ENCODE results near the gene DDX24. TPM values are rescaled to one million over a fixed set of nuclear protein-coding genes. Genes with fewer than 3 reads are reported as not detected.

DDX24 gene
- total and polyA plus RNA-seq, 9 of the 15 experiments (the other 6 are each of a cell fraction or from before 2014, with no cell fraction given), result 82.4 to 175 (median 122) TPM

DNA sequence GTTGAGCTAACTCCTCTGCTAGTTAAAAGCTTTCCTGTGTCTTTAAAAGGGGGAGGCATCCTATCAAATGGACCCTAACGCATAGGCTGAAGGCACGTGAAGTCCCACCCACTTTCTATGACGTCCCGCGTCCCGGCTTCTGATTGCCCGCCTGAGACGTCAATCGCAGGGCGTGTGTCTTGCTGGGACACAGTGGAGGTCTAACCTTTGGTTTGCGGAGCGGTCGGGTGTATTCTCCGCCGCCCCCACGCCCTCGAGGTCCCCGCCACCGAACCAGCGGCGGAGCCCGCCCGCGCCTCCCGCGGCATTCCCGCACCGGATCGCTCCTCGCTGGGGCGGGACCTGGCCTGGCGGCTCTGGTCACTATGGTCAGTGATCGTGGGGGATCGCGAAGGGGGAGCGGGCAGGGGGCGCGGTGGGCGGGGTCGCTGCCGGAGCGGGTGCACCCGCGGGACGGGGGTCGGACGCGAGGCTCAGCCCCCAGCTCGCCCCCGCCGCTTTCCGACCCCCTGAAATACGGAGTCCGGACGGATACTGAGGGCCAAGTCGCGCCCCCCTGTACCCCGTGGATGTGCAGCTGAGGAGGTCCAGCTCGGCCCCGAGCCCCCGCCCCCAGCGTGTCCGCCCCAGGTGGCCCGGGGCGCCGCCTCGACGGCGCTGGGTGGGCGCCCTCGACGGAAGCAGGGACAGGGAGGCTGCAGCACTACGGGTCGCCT lies 54.7 kb downstream of the DDX24 start, which contains the start of gene OTUB2 (continued):
- TF ChIP-seq, protein P1, sequence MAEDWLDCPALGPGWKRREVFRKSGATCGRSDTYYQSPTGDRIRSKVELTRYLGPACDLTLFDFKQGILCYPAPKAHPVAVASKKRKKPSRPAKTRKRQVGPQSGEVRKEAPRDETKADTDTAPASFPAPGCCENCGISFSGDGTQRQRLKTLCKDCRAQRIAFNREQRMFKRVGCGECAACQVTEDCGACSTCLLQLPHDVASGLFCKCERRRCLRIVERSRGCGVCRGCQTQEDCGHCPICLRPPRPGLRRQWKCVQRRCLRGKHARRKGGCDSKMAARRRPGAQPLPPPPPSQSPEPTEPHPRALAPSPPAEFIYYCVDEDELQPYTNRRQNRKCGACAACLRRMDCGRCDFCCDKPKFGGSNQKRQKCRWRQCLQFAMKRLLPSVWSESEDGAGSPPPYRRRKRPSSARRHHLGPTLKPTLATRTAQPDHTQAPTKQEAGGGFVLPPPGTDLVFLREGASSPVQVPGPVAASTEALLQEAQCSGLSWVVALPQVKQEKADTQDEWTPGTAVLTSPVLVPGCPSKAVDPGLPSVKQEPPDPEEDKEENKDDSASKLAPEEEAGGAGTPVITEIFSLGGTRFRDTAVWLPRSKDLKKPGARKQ (CRISPR knock-in tag; IDR thresholded peaks at IDR 0.05), result no peak
- TF ChIP-seq PYGO2 (tag; IDR thresholded peaks at IDR 0.05) (no peak), SMARCB1 (IDR thresholded peaks at IDR 0.05; ENCODE audit: insufficient read length, low read depth) (no peak), YY1 (IDR thresholded peaks at IDR 0.05; ENCODE audit: borderline replicate concordance in 1 of 3, control insufficient read depth in 1 of 3, extremely low read depth in 1 of 3, insufficient read depth in 3 of 3, insufficient read length in 1 of 3, insufficient replicate concordance in 2 of 3, low read depth in 1 of 3, low read length in 2 of 3) (no peak), CBFA2T2 (conservative IDR thresholded peaks at IDR 0.05) (no peak), ZNF764 (CRISPR knock-in tag; IDR thresholded peaks at IDR 0.05; ENCODE audit: low read depth) (no peak), ELF1 (tag; IDR thresholded peaks at IDR 0.05) (no peak), NCOR1 (IDR thresholded peaks at IDR 0.05) (no peak), EP400 (IDR thresholded peaks at IDR 0.05) (no peak), HDAC6 (IDR thresholded peaks at IDR 0.05; ENCODE audit: low read depth, low read length) (no peak), MEF2D (tag; conservative IDR thresholded peaks at IDR 0.05; ENCODE audit: low read depth) (no peak), ZNF121 (CRISPR knock-in tag; conservative IDR thresholded peaks at IDR 0.05) (no peak), ZNF282 (CRISPR knock-in tag; IDR thresholded peaks at IDR 0.05) (no peak)
- TF ChIP-seq, protein P2, sequence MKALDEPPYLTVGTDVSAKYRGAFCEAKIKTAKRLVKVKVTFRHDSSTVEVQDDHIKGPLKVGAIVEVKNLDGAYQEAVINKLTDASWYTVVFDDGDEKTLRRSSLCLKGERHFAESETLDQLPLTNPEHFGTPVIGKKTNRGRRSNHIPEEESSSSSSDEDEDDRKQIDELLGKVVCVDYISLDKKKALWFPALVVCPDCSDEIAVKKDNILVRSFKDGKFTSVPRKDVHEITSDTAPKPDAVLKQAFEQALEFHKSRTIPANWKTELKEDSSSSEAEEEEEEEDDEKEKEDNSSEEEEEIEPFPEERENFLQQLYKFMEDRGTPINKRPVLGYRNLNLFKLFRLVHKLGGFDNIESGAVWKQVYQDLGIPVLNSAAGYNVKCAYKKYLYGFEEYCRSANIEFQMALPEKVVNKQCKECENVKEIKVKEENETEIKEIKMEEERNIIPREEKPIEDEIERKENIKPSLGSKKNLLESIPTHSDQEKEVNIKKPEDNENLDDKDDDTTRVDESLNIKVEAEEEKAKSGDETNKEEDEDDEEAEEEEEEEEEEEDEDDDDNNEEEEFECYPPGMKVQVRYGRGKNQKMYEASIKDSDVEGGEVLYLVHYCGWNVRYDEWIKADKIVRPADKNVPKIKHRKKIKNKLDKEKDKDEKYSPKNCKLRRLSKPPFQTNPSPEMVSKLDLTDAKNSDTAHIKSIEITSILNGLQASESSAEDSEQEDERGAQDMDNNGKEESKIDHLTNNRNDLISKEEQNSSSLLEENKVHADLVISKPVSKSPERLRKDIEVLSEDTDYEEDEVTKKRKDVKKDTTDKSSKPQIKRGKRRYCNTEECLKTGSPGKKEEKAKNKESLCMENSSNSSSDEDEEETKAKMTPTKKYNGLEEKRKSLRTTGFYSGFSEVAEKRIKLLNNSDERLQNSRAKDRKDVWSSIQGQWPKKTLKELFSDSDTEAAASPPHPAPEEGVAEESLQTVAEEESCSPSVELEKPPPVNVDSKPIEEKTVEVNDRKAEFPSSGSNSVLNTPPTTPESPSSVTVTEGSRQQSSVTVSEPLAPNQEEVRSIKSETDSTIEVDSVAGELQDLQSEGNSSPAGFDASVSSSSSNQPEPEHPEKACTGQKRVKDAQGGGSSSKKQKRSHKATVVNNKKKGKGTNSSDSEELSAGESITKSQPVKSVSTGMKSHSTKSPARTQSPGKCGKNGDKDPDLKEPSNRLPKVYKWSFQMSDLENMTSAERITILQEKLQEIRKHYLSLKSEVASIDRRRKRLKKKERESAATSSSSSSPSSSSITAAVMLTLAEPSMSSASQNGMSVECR (CRISPR knock-in tag; IDR thresholded peaks at IDR 0.05), result no peak
- TF ChIP-seq, protein P3, sequence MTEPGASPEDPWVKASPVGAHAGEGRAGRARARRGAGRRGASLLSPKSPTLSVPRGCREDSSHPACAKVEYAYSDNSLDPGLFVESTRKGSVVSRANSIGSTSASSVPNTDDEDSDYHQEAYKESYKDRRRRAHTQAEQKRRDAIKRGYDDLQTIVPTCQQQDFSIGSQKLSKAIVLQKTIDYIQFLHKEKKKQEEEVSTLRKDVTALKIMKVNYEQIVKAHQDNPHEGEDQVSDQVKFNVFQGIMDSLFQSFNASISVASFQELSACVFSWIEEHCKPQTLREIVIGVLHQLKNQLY (CRISPR knock-in tag; conservative IDR thresholded peaks at IDR 0.05), result no peak
- TF ChIP-seq, protein P4, sequence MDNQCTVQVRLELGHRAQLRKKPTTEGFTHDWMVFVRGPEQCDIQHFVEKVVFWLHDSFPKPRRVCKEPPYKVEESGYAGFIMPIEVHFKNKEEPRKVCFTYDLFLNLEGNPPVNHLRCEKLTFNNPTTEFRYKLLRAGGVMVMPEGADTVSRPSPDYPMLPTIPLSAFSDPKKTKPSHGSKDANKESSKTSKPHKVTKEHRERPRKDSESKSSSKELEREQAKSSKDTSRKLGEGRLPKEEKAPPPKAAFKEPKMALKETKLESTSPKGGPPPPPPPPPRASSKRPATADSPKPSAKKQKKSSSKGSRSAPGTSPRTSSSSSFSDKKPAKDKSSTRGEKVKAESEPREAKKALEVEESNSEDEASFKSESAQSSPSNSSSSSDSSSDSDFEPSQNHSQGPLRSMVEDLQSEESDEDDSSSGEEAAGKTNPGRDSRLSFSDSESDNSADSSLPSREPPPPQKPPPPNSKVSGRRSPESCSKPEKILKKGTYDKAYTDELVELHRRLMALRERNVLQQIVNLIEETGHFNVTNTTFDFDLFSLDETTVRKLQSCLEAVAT (IDR thresholded peaks at IDR 0.05), result 0 out of 4 replicates have a peak, but pooled peaks of 1 of the 2 experiments have one; percentile 30
- TF ChIP-seq, protein P5, sequence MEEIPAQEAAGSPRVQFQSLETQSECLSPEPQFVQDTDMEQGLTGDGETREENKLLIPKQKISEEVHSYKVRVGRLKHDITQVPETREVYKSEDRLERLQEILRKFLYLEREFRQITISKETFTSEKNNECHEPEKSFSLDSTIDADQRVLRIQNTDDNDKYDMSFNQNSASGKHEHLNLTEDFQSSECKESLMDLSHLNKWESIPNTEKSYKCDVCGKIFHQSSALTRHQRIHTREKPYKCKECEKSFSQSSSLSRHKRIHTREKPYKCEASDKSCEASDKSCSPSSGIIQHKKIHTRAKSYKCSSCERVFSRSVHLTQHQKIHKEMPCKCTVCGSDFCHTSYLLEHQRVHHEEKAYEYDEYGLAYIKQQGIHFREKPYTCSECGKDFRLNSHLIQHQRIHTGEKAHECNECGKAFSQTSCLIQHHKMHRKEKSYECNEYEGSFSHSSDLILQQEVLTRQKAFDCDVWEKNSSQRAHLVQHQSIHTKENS (CRISPR knock-in tag; IDR thresholded peaks at IDR 0.05), result no peak
